PC-9 (cell line): ENCODE measurements around the gene GPR89A.
"Not testable (repeated sequence)": the region's sequence is repeated elsewhere in the genome, so short reads cannot be mapped to it uniquely, and the experiment has no call there.

Experiments
- EZH2 ChIP-seq: fragments of 200-600 bp; sonication (generic); IDR thresholded peaks from 2 replicates; pipeline ENCODE4 v1.8.0; 2017; ENCODE audit warnings: antibody characterized with exemption, low read depth
- TF ChIP-seq, protein P1 (sequence below): fragments of 200-600 bp; sonication (generic); conservative IDR thresholded peaks from 2 replicates; pipeline ENCODE4 v1.6.1; 2017; ENCODE audit warnings: mixed run types, antibody characterized with exemption, mild to moderate bottlenecking, moderate library complexity

DNA sequence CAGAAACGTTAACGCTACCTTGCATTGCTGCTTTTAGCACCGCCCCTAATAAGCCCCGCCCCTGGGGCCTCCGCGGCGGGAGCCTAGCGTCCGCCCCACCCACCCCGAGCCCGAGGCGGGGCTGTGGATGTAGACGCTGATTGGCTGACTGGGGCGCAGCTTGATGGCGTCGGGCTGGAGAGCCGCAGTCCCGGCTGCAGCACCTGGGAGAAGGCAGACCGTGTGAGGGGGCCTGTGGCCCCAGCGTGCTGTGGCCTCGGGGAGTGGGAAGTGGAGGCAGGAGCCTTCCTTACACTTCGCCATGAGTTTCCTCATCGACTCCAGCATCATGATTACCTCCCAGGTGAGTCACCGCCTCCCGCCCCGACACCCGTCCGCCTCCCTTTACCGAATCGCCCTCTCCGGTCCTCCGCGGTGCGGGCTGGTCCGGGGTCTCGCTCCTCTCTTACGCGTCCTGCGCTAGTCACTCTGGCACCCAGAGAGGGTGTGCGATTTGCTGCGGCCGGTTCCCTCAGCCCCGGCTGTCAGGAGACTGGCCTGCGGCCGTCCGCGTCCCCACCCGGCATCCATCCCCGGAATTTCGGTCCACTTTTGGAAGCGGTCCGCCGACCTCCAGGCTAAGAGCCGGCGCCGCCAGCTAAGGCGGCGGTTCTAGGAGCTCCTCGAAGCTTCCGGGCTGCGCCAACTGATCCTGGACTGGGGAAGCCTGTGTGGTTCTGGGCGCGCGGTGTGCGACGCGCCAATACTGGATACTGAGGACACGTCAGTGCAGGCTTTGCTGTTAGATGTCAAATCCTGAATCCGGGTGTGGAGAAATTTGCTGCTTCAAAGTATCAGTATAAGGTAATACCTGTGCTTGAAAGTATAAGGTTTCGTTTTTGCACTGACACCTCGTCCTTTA is at the start of gene GPR89A:
- TF ChIP-seq, protein P1, sequence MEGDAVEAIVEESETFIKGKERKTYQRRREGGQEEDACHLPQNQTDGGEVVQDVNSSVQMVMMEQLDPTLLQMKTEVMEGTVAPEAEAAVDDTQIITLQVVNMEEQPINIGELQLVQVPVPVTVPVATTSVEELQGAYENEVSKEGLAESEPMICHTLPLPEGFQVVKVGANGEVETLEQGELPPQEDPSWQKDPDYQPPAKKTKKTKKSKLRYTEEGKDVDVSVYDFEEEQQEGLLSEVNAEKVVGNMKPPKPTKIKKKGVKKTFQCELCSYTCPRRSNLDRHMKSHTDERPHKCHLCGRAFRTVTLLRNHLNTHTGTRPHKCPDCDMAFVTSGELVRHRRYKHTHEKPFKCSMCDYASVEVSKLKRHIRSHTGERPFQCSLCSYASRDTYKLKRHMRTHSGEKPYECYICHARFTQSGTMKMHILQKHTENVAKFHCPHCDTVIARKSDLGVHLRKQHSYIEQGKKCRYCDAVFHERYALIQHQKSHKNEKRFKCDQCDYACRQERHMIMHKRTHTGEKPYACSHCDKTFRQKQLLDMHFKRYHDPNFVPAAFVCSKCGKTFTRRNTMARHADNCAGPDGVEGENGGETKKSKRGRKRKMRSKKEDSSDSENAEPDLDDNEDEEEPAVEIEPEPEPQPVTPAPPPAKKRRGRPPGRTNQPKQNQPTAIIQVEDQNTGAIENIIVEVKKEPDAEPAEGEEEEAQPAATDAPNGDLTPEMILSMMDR: not testable (repeated sequence)
- TF ChIP-seq EZH2: not testable (repeated sequence)
